HG03354 (cell line): ENCODE measurements around the gene RHOBTB1.
"Not testable (repeated sequence)": the region's sequence is repeated elsewhere in the genome, so short reads cannot be mapped to it uniquely, and the experiment has no call there.

Experiments used
- ATAC-seq: cut with Tn5 transposase; IDR thresholded peaks from one replicate; pipeline ENCODE4 v1.9.1; 2021; ENCODE audit warnings: mild to moderate bottlenecking; ENCODE audit not compliant: unreplicated experiment, poor library complexity, severe bottlenecking

Gene RHOBTB1

GRCh38 chr10:60944058-60944909 is at the start of gene RHOBTB1:
Gene RHOBTB1 (minus strand): TSS chr10:60944185. CDS start chr10:60911542, 32,643 bp downstream.
- ATAC-seq = peak; percentile 49

GRCh38 chr10:60992636-60993035 is 48.7 kb upstream of the RHOBTB1 start:
- ATAC-seq = no peak

- ATAC-seq = no peak
These were observed 46.7 kb upstream of the RHOBTB1 start for GRCh38 chr10:60990663-60991062.

- ATAC-seq = peak; percentile 83
These were observed 45.5 kb upstream of the RHOBTB1 start for GRCh38 chr10:60989400-60989876.

- ATAC-seq = no peak
These were observed 42.8 kb upstream of the RHOBTB1 start for GRCh38 chr10:60986791-60987190.

- no peak for ATAC-seq
These were observed 42.0 kb upstream of the RHOBTB1 start for GRCh38 chr10:60985951-60986350.

- no peak for ATAC-seq
These were observed 37.0 kb upstream of the RHOBTB1 start for GRCh38 chr10:60980997-60981396.

- ATAC-seq = no peak
These were observed 35.7 kb upstream of the RHOBTB1 start for GRCh38 chr10:60979667-60980104.

GRCh38 chr10:60978287-60979115 is 34.5 kb upstream of the RHOBTB1 start:
- no peak for ATAC-seq

- ATAC-seq = no peak
These were observed 33.5 kb upstream of the RHOBTB1 start for GRCh38 chr10:60977161-60978122.

GRCh38 chr10:60976687-60977086 is 32.7 kb upstream of the RHOBTB1 start:
- ATAC-seq = no peak

GRCh38 chr10:60975716-60976115 is 31.7 kb upstream of the RHOBTB1 start:
- no peak for ATAC-seq

- ATAC-seq = no peak
These were observed 30.6 kb upstream of the RHOBTB1 start for GRCh38 chr10:60974463-60975149.

- no peak for ATAC-seq
These were observed 29.1 kb upstream of the RHOBTB1 start for GRCh38 chr10:60973086-60973485.

- not testable (repeated sequence) for ATAC-seq
These were observed 28.2 kb upstream of the RHOBTB1 start for GRCh38 chr10:60972181-60972580.

GRCh38 chr10:60970526-60970925 is 26.5 kb upstream of the RHOBTB1 start:
- no peak for ATAC-seq

- no peak for ATAC-seq
These were observed 24.5 kb upstream of the RHOBTB1 start for GRCh38 chr10:60968504-60968903.

- no peak for ATAC-seq
These were observed 24.0 kb upstream of the RHOBTB1 start for GRCh38 chr10:60967854-60968484.
